HEK293 (cell line): ENCODE data around the gene TSPAN7.

Experiments
- ATF2 ChIP-seq: fragments of 450-650 bp; formaldehyde crosslinking; IDR thresholded peaks from 2 replicates; pipeline ENCODE4 v1.5.1; 2016; ENCODE audit warnings: missing biosample characterization, missing genetic modification characterization, low read depth
- CTCF ChIP-seq: fragments of 450-650 bp; formaldehyde crosslinking; IDR thresholded peaks from 2 replicates; pipeline ENCODE4 v1.5.1; 2016; ENCODE audit warnings: missing biosample characterization, missing genetic modification characterization
- GLI4 ChIP-seq: fragments of 450-650 bp; formaldehyde crosslinking; IDR thresholded peaks from 2 replicates; pipeline ENCODE4 v1.5.1; 2016; ENCODE audit warnings: missing biosample characterization, missing genetic modification characterization
- TRIM28 ChIP-seq: IDR thresholded peaks from 2 replicates; pipeline ENCODE4 v1.6.1; 2011; ENCODE audit warnings: low read length, control low read depth, borderline replicate concordance
- ZFP3 ChIP-seq: fragments of 450-650 bp; formaldehyde crosslinking; IDR thresholded peaks from 2 replicates; pipeline ENCODE4 v1.5.1; 2016; ENCODE audit warnings: low read depth, missing biosample characterization, missing genetic modification characterization
- ZNF121 ChIP-seq: fragments of 450-650 bp; formaldehyde crosslinking; IDR thresholded peaks from 2 replicates; pipeline ENCODE4 v1.5.1; 2016; ENCODE audit warnings: missing biosample characterization, missing genetic modification characterization
- ZNF23 ChIP-seq: fragments of 450-650 bp; formaldehyde crosslinking; IDR thresholded peaks from 2 replicates; pipeline ENCODE4 v1.5.1; 2016; ENCODE audit warnings: missing biosample characterization, missing genetic modification characterization, borderline replicate concordance
- ZNF335 ChIP-seq: fragments of 450-650 bp; formaldehyde crosslinking; conservative IDR thresholded peaks from 2 replicates; pipeline ENCODE4 v1.5.1; 2016; ENCODE audit warnings: missing biosample characterization, missing genetic modification characterization
- ZNF362 ChIP-seq: fragments of 450-650 bp; formaldehyde crosslinking; IDR thresholded peaks from 2 replicates; pipeline ENCODE4 v1.5.1; 2016; ENCODE audit warnings: missing biosample characterization, missing genetic modification characterization
- ZNF510 ChIP-seq: fragments of 450-650 bp; formaldehyde crosslinking; IDR thresholded peaks from 2 replicates; pipeline ENCODE4 v1.5.1; 2018; ENCODE audit warnings: mild to moderate bottlenecking, missing genetic modification characterization, missing biosample characterization; ENCODE audit not compliant: insufficient replicate concordance
- ZNF585B ChIP-seq: fragments of 450-650 bp; formaldehyde crosslinking; IDR thresholded peaks from 2 replicates; pipeline ENCODE4 v1.5.1; 2016; ENCODE audit warnings: missing biosample characterization, missing genetic modification characterization
- TF ChIP-seq, protein P1 (sequence below): fragments of 450-650 bp; formaldehyde crosslinking; IDR thresholded peaks from 2 replicates; pipeline ENCODE4 v1.5.1; 2016; ENCODE audit warnings: missing biosample characterization, missing genetic modification characterization, borderline replicate concordance

DNA sequence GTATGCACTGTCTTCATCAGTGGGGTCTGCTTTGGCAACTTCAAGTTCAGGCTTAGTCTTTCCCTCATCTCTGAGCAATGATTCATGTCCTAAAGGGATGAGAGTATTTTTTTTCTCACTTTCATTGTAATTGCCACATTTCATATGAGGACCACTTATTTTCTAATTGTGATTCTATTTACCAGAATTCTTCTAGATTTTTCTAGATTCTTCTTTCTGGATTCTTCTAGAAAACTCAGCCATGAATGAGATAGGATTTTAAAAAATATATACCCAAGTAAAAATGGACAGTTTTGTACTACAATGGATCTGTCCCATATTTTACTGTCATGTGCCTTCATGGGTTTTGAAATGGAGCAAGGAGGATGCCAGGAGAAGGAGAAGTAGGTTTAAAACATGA is 78.4 kb downstream of the TSPAN7 start:
- TF ChIP-seq ZNF585B (tag by site-specific recombination), result no peak
- TF ChIP-seq CTCF, result no peak
- TF ChIP-seq, protein P1, sequence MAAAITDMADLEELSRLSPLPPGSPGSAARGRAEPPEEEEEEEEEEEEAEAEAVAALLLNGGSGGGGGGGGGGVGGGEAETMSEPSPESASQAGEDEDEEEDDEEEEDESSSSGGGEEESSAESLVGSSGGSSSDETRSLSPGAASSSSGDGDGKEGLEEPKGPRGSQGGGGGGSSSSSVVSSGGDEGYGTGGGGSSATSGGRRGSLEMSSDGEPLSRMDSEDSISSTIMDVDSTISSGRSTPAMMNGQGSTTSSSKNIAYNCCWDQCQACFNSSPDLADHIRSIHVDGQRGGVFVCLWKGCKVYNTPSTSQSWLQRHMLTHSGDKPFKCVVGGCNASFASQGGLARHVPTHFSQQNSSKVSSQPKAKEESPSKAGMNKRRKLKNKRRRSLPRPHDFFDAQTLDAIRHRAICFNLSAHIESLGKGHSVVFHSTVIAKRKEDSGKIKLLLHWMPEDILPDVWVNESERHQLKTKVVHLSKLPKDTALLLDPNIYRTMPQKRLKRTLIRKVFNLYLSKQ (tag by site-specific recombination), result no peak
- TF ChIP-seq GLI4 (tag by site-specific recombination), result no peak
- TF ChIP-seq ZNF121, result no peak
- TF ChIP-seq TRIM28, result no peak
- no peak for TF ChIP-seq ATF2 (tag by site-specific recombination)
- TF ChIP-seq ZFP3 (tag by site-specific recombination), result no peak
- TF ChIP-seq ZNF23 (tag by site-specific recombination), result no peak
- no peak for TF ChIP-seq ZNF510
- TF ChIP-seq ZNF362 (tag by site-specific recombination), result no peak
- no peak for TF ChIP-seq ZNF335 (tag by site-specific recombination)
